GM23338 (cell line): ENCODE data around the gene NKAIN2. TPM values are rescaled to one million over a fixed set of nuclear protein-coding genes. Genes with fewer than 3 reads are reported as not detected.

Experiments
- ATAC-seq: fragments of 200-7000 bp; cut with Tn5 transposase; 3 replicates; pipeline ENCODE4 v1.9.1; 2020
- DNase-seq: peaks from one replicate; pipeline ENCODE4 v3.0.0-alpha.2; 2015; ENCODE audit warnings: low spot score
- H2AFZ ChIP-seq: fragments of 200-600 bp; sonication (generic); 2 replicates; pipeline ENCODE4 v1.8.0; 2016; ENCODE audit warnings: antibody characterized with exemption, mild to moderate bottlenecking, moderate library complexity
- H3F3A ChIP-seq: fragments of 200-600 bp; sonication (generic); replicated peaks from 2 replicates; pipeline ENCODE4 v1.8.0; 2017; ENCODE audit warnings: antibody characterized with exemption, mixed run types, low read depth
- H3K27ac ChIP-seq: fragments of 200-600 bp; sonication (generic); 2 replicates; pipeline ENCODE4 v1.6.1; 2016; ENCODE audit warnings: low read depth
- H3K27me3 ChIP-seq: fragments of 200-600 bp; sonication (generic); 2 replicates; pipeline ENCODE4 v1.8.0; 2016; ENCODE audit warnings: mild to moderate bottlenecking, mixed run types, moderate library complexity; ENCODE audit not compliant: insufficient read depth
- H3K36me3 ChIP-seq: fragments of 200-600 bp; sonication (generic); 2 replicates; pipeline ENCODE4 v1.8.0; 2016; ENCODE audit warnings: mild to moderate bottlenecking; ENCODE audit not compliant: insufficient read depth
- H3K4me1 ChIP-seq: fragments of 200-600 bp; sonication (generic); 2 replicates; pipeline ENCODE4 v1.8.0; 2016; ENCODE audit warnings: mild to moderate bottlenecking, moderate library complexity; ENCODE audit not compliant: insufficient read depth
- H3K4me2 ChIP-seq: fragments of 200-600 bp; sonication (generic); 2 replicates; pipeline ENCODE4 v1.7.1; 2017; ENCODE audit warnings: mixed run types
- H3K4me3 ChIP-seq: fragments of 200-600 bp; sonication (generic); 2 replicates; pipeline ENCODE4 v1.6.1; 2016; ENCODE audit warnings: mixed run types
- H3K79me2 ChIP-seq: fragments of 200-600 bp; sonication (generic); replicated peaks from 2 replicates; pipeline ENCODE4 v1.8.0; 2017; ENCODE audit warnings: mild to moderate bottlenecking; ENCODE audit not compliant: insufficient read depth
- H3K9me2 ChIP-seq: fragments of 200-600 bp; sonication (generic); 2 replicates; pipeline ENCODE4 v1.8.0; 2017; ENCODE audit not compliant: insufficient read depth
- H4K20me1 ChIP-seq: fragments of 200-600 bp; sonication (generic); replicated peaks from 2 replicates; pipeline ENCODE4 v1.8.0; 2017; ENCODE audit warnings: mild to moderate bottlenecking; ENCODE audit not compliant: insufficient read depth
- H3K27ac Mint-ChIP-seq: 2 replicates; pipeline ENCODE4 v1.8.0; 2020; ENCODE audit warnings: inconsistent platforms, mild to moderate bottlenecking, moderate library complexity, mixed read lengths
- H3K27me3 Mint-ChIP-seq: 3 replicates; pipeline ENCODE4 v1.8.0; 2022; ENCODE audit warnings: low read depth, mild to moderate bottlenecking, moderate library complexity, mixed read lengths, inconsistent platforms; ENCODE audit not compliant: insufficient read depth, poor library complexity
- H3K36me3 Mint-ChIP-seq: 3 replicates; pipeline ENCODE4 v1.8.0; 2021; ENCODE audit warnings: low read depth, mild to moderate bottlenecking, inconsistent platforms, moderate library complexity, mixed read lengths
- H3K4me1 Mint-ChIP-seq: 3 replicates; pipeline ENCODE4 v1.8.0; 2020; ENCODE audit warnings: mild to moderate bottlenecking, inconsistent platforms, mixed read lengths
- H3K4me3 Mint-ChIP-seq: 3 replicates; pipeline ENCODE4 v1.8.0; 2021; ENCODE audit warnings: moderate library complexity, mild to moderate bottlenecking, inconsistent platforms, mixed read lengths
- H3K9me3 Mint-ChIP-seq: 3 replicates; pipeline ENCODE4 v1.8.0; 2020; ENCODE audit warnings: moderate library complexity, mild to moderate bottlenecking, inconsistent platforms, mixed read lengths
- EZH2 ChIP-seq: fragments of 200-600 bp; sonication (generic); IDR thresholded peaks from one replicate; pipeline ENCODE4 v1.8.0; 2017; ENCODE audit warnings: antibody characterized with exemption, mild to moderate bottlenecking, low read depth; ENCODE audit not compliant: unreplicated experiment
- EZH2phosphoT487 ChIP-seq: fragments of 200-600 bp; sonication (generic); IDR thresholded peaks from one replicate; pipeline ENCODE4 v1.8.1; 2018; ENCODE audit warnings: antibody characterized with exemption; ENCODE audit not compliant: unreplicated experiment
- NANOG ChIP-seq: IDR thresholded peaks from 2 replicates; pipeline ENCODE4 v1.6.1; 2016; ENCODE audit warnings: antibody characterized with exemption, borderline replicate concordance
- ZNF114 ChIP-seq: fragments of 250-450 bp; sonication (Bioruptor Pico); IDR thresholded peaks from 2 replicates; pipeline ENCODE4 v1.5.0; 2020; ENCODE audit warnings: mild to moderate bottlenecking, moderate library complexity
- polyA plus RNA-seq: library from polyadenylated mRNA; unstranded; fragments of >200 nt; fragmentation: Nextera tagmentation; extraction: Ambion mirVana; gene quantifications from 2 replicates; pipeline ENCODE4 v1.2.1, GENCODE V29; 2016
- total RNA-seq: library from RNA; depleted of rRNA; stranded (reverse); fragments of >200 nt; shearing (Covaris generic); gene quantifications from 2 replicates; pipeline ENCODE4 v1.2.3, GENCODE V29; 2014
- TF ChIP-seq, protein P1 (sequence below): fragments of 250-450 bp; sonication (Bioruptor Pico); IDR thresholded peaks from 2 replicates; pipeline ENCODE4 v1.5.0; 2020; ENCODE audit warnings: mild to moderate bottlenecking, moderate library complexity
- TF ChIP-seq, protein P2 (sequence below): IDR thresholded peaks from one replicate; pipeline ENCODE4 v1.6.1; 2018; ENCODE audit warnings: antibody characterized with exemption; ENCODE audit not compliant: unreplicated experiment

NKAIN2 gene
- total and polyA plus RNA-seq, 2 experiments from 2014 or later: 0.39 to 1.1 TPM

DNA sequence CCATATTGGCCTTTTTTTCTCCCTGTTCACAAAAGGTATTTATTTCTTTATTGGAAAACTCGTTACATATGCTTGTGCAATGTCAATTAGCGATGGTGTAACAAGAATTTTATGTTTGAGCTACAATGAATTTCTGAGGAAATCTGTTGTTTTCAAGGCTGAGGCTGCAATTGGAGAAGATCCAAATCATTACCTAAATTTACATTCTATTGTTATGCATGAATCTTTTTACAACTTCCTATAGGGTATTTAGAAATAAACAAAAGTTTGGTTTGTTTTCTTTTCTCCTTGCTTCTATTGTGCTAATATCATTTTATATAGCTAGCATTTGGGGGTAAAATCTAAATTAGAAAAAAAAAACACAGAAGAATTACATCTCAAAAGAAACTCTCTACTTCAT lies 34.7 kb upstream of the NKAIN2 start:
- DNase-seq: peak; percentile 26
- H3K4me2 ChIP-seq: peak overlapping the region; percentile 24
- peak overlapping the region; percentile 80 for H3K27ac ChIP-seq
- peak; percentile 39; the same call in 2 of the 3 replicates for ATAC-seq
- H3K4me3 ChIP-seq: peak overlapping the region; percentile 0; the same call in 1 of the 2 replicates
- Mint-ChIP-seq H3K27me3 (peaks cover 3% of the 10 kb centered on the region), H3K9me3 (no peaks in the 10 kb centered on the region), H3K4me1 (peaks cover 35% of the 10 kb centered on the region), H3K4me3 (peak overlapping the region; percentile 44; the same call in 1 of the 3 replicates), H3K27ac (peak overlapping the region; percentile 88), H3K36me3 (no peaks in the 10 kb centered on the region)
- TF ChIP-seq EZH2phosphoT487: no peak
- TF ChIP-seq NANOG: peak; percentile 81; the same call in 1 of the 2 replicates
- no peaks in the 10 kb centered on the region for H3K36me3 ChIP-seq
- H3K27me3 ChIP-seq: no peaks in the 10 kb centered on the region
- H2AFZ ChIP-seq: no peak overlapping the region
- H3K9me2 ChIP-seq: peaks cover 3% of the 10 kb centered on the region; the same call in 1 of the 2 replicates
- peaks cover 38% of the 10 kb centered on the region for H3K4me1 ChIP-seq
- H3F3A ChIP-seq: no peaks in the 10 kb centered on the region; the same call in 1 of the 2 replicates
- no peaks in the 10 kb centered on the region for H3K79me2 ChIP-seq
- H4K20me1 ChIP-seq: no peaks in the 10 kb centered on the region

DNA sequence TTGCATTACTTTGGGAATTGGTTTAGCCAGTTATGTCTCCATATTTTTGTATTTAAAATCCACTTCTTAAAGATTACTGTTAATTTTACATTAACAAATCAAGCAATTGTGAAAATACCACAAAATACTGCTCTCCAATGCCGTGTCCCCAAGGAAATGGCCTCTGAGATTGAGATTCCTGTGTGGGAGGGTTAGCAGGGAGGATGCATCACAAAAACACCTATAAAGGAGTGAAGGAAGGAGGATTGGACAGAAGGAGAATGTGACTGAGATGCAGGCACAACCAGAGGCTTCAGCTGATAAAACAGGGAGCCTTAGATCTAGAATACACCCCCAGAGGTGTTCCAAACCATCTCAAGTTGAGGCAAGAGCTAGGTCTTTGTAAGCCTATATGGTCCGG lies 34.2 kb upstream of the NKAIN2 start:
- Mint-ChIP-seq H3K4me3 (no peak overlapping the region; the same call in 1 of the 3 replicates), H3K27ac (peak overlapping the region; percentile 79), H3K27me3 (peaks cover 3% of the 10 kb centered on the region), H3K4me1 (peaks cover 35% of the 10 kb centered on the region), H3K9me3 (no peaks in the 10 kb centered on the region), H3K36me3 (no peaks in the 10 kb centered on the region)
- Histone ChIP-seq H3K27ac (peak overlapping the region; percentile 80), H4K20me1 (no peaks in the 10 kb centered on the region), H3F3A (no peaks in the 10 kb centered on the region; the same call in 1 of the 2 replicates), H3K4me1 (peaks cover 37% of the 10 kb centered on the region), H3K36me3 (no peaks in the 10 kb centered on the region), H3K79me2 (no peaks in the 10 kb centered on the region), H3K4me3 (peak overlapping the region; percentile 0; the same call in 1 of the 2 replicates), H2AFZ (no peak overlapping the region), H3K27me3 (no peaks in the 10 kb centered on the region), H3K4me2 (peak overlapping the region; percentile 24), H3K9me2 (peaks cover 3% of the 10 kb centered on the region; the same call in 1 of the 2 replicates)
- peak; percentile 87 for ATAC-seq
- peak; percentile 43 for DNase-seq
- TF ChIP-seq EZH2: no peak
- TF ChIP-seq, protein P1, sequence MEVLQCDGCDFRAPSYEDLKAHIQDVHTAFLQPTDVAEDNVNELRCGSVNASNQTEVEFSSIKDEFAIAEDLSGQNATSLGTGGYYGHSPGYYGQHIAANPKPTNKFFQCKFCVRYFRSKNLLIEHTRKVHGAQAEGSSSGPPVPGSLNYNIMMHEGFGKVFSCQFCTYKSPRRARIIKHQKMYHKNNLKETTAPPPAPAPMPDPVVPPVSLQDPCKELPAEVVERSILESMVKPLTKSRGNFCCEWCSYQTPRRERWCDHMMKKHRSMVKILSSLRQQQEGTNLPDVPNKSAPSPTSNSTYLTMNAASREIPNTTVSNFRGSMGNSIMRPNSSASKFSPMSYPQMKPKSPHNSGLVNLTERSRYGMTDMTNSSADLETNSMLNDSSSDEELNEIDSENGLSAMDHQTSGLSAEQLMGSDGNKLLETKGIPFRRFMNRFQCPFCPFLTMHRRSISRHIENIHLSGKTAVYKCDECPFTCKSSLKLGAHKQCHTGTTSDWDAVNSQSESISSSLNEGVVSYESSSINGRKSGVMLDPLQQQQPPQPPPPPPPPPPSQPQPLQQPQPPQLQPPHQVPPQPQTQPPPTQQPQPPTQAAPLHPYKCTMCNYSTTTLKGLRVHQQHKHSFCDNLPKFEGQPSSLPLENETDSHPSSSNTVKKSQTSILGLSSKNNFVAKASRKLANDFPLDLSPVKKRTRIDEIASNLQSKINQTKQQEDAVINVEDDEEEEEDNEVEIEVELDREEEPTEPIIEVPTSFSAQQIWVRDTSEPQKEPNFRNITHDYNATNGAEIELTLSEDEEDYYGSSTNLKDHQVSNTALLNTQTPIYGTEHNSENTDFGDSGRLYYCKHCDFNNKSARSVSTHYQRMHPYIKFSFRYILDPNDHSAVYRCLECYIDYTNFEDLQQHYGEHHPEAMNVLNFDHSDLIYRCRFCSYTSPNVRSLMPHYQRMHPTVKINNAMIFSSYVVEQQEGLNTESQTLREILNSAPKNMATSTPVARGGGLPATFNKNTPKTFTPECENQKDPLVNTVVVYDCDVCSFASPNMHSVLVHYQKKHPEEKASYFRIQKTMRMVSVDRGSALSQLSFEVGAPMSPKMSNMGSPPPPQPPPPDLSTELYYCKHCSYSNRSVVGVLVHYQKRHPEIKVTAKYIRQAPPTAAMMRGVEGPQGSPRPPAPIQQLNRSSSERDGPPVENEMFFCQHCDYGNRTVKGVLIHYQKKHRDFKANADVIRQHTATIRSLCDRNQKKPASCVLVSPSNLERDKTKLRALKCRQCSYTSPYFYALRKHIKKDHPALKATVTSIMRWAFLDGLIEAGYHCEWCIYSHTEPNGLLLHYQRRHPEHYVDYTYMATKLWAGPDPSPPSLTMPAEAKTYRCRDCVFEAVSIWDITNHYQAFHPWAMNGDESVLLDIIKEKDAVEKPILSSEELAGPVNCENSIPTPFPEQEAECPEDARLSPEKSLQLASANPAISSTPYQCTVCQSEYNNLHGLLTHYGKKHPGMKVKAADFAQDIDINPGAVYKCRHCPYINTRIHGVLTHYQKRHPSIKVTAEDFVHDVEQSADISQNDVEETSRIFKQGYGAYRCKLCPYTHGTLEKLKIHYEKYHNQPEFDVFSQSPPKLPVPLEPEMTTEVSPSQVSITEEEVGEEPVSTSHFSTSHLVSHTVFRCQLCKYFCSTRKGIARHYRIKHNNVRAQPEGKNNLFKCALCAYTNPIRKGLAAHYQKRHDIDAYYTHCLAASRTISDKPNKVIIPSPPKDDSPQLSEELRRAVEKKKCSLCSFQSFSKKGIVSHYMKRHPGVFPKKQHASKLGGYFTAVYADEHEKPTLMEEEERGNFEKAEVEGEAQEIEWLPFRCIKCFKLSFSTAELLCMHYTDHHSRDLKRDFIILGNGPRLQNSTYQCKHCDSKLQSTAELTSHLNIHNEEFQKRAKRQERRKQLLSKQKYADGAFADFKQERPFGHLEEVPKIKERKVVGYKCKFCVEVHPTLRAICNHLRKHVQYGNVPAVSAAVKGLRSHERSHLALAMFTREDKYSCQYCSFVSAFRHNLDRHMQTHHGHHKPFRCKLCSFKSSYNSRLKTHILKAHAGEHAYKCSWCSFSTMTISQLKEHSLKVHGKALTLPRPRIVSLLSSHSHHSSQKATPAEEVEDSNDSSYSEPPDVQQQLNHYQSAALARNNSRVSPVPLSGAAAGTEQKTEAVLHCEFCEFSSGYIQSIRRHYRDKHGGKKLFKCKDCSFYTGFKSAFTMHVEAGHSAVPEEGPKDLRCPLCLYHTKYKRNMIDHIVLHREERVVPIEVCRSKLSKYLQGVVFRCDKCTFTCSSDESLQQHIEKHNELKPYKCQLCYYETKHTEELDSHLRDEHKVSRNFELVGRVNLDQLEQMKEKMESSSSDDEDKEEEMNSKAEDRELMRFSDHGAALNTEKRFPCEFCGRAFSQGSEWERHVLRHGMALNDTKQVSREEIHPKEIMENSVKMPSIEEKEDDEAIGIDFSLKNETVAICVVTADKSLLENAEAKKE (CRISPR knock-in tag): peak; percentile 85
- TF ChIP-seq, protein P2, sequence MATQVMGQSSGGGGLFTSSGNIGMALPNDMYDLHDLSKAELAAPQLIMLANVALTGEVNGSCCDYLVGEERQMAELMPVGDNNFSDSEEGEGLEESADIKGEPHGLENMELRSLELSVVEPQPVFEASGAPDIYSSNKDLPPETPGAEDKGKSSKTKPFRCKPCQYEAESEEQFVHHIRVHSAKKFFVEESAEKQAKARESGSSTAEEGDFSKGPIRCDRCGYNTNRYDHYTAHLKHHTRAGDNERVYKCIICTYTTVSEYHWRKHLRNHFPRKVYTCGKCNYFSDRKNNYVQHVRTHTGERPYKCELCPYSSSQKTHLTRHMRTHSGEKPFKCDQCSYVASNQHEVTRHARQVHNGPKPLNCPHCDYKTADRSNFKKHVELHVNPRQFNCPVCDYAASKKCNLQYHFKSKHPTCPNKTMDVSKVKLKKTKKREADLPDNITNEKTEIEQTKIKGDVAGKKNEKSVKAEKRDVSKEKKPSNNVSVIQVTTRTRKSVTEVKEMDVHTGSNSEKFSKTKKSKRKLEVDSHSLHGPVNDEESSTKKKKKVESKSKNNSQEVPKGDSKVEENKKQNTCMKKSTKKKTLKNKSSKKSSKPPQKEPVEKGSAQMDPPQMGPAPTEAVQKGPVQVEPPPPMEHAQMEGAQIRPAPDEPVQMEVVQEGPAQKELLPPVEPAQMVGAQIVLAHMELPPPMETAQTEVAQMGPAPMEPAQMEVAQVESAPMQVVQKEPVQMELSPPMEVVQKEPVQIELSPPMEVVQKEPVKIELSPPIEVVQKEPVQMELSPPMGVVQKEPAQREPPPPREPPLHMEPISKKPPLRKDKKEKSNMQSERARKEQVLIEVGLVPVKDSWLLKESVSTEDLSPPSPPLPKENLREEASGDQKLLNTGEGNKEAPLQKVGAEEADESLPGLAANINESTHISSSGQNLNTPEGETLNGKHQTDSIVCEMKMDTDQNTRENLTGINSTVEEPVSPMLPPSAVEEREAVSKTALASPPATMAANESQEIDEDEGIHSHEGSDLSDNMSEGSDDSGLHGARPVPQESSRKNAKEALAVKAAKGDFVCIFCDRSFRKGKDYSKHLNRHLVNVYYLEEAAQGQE: no peak
- TF ChIP-seq ZNF114 (CRISPR knock-in tag): 0 out of 2 replicates have a peak, but pooled peaks have one; percentile 20
